ENCODE results near the gene RHBDD1.

The RHBDD1 gene

GRCh38 chr2:226847090-226847489 is 11.2 kb downstream of the RHBDD1 start:
- DNase-seq, result no peak

- DNase-seq, result no peak
These were observed 11.7 kb downstream of the RHBDD1 start for GRCh38 chr2:226847511-226847910.

- DNase-seq, result no peak
These were observed 13.5 kb downstream of the RHBDD1 start for GRCh38 chr2:226849349-226849748.

- no peak for DNase-seq
These were observed 14.2 kb downstream of the RHBDD1 start for GRCh38 chr2:226850024-226850423.

GRCh38 chr2:226855787-226856186 is 19.9 kb downstream of the RHBDD1 start:
- no peak for DNase-seq

- DNase-seq, result no peak
These were observed 24.2 kb downstream of the RHBDD1 start for GRCh38 chr2:226860087-226860486.

- DNase-seq, result no peak
These were observed 26.8 kb downstream of the RHBDD1 start for GRCh38 chr2:226862623-226863022.

GRCh38 chr2:226865273-226865672 is 29.4 kb downstream of the RHBDD1 start:
- no peak for DNase-seq

GRCh38 chr2:226865710-226866109 is 29.9 kb downstream of the RHBDD1 start:
- no peak for DNase-seq

GRCh38 chr2:226868331-226869162 is 32.7 kb downstream of the RHBDD1 start:
- DNase-seq, result no peak

- DNase-seq, result no peak
These were observed 33.5 kb downstream of the RHBDD1 start for GRCh38 chr2:226869371-226869770.

GRCh38 chr2:226873051-226873620 is 37.3 kb downstream of the RHBDD1 start:
- no peak for DNase-seq

GRCh38 chr2:226873826-226874225 is 38.0 kb downstream of the RHBDD1 start:
- no peak for DNase-seq

- no peak for DNase-seq
These were observed 38.9 kb downstream of the RHBDD1 start for GRCh38 chr2:226874749-226875148.

GRCh38 chr2:226875438-226876225 is 39.8 kb downstream of the RHBDD1 start:
- no peak for DNase-seq

GRCh38 chr2:226877491-226877890 is 41.6 kb downstream of the RHBDD1 start:
- no peak for DNase-seq

GRCh38 chr2:226881287-226881686 is 45.4 kb downstream of the RHBDD1 start:
- no peak for DNase-seq

- no peak for DNase-seq
These were observed 46.8 kb downstream of the RHBDD1 start for GRCh38 chr2:226882606-226883005.

GRCh38 chr2:226883296-226883795 is 47.5 kb downstream of the RHBDD1 start:
- no peak for DNase-seq

GRCh38 chr2:226884166-226884565 is 48.3 kb downstream of the RHBDD1 start:
- no peak for DNase-seq

- no peak for DNase-seq
These were observed 50.0 kb downstream of the RHBDD1 start for GRCh38 chr2:226885769-226886435.

- no peak for DNase-seq
These were observed 52.1 kb downstream of the RHBDD1 start for GRCh38 chr2:226887940-226888339.

GRCh38 chr2:226888378-226888965 is 52.6 kb downstream of the RHBDD1 start:
- no peak for DNase-seq

All from NCI-H1436 (cell line).